NCI-H1417 treated with DMSO at 0.1 percent for 48 hours (cell line): ENCODE results near the gene IFT80.
A peak's percentile ranks its signal among the peaks of the same experiment; 100 is the strongest.

ENCODE experiments used
- DNase-seq: peaks from one replicate; lab custom pipeline; 2025; lab: John Stamatoyannopoulos, UW

The IFT80 gene

GRCh38 chr3:160400702-160401150 is 1.7 kb upstream of the IFT80 start:
- DNase-seq: no peak

- no peak for DNase-seq
Observed at GRCh38 chr3:160400030-160400701, 1.1 kb upstream of the IFT80 start.

- peak; percentile 74 for DNase-seq
Observed at GRCh38 chr3:160398820-160399124, 253 bp downstream of the IFT80 start.

GRCh38 chr3:160395297-160395696 is 3.7 kb downstream of the IFT80 start:
- DNase-seq: no peak

GRCh38 chr3:160394009-160394392 is 5.0 kb downstream of the IFT80 start:
- no peak for DNase-seq

- no peak for DNase-seq
Observed at GRCh38 chr3:160393346-160394008, 5.5 kb downstream of the IFT80 start.

- DNase-seq: no peak
Observed at GRCh38 chr3:160392798-160393197, 6.2 kb downstream of the IFT80 start.

- DNase-seq: no peak
Observed at GRCh38 chr3:160390565-160391138, 8.4 kb downstream of the IFT80 start.

- DNase-seq: no peak
Observed at GRCh38 chr3:160384639-160385318, 14.2 kb downstream of the IFT80 start.

GRCh38 chr3:160381470-160381869 is 17.6 kb downstream of the IFT80 start:
- DNase-seq: no peak

GRCh38 chr3:160379628-160380214 is 19.3 kb downstream of the IFT80 start:
- DNase-seq: no peak

- no peak for DNase-seq
Observed at GRCh38 chr3:160378331-160379109, 20.5 kb downstream of the IFT80 start.

- DNase-seq: no peak
Observed at GRCh38 chr3:160376681-160377080, 22.3 kb downstream of the IFT80 start.

GRCh38 chr3:160374925-160375324 is 24.1 kb downstream of the IFT80 start:
- no peak for DNase-seq

GRCh38 chr3:160374472-160374871 is 24.6 kb downstream of the IFT80 start:
- no peak for DNase-seq

- DNase-seq: no peak
Observed at GRCh38 chr3:160373655-160374054, 25.4 kb downstream of the IFT80 start.

- no peak for DNase-seq
Observed at GRCh38 chr3:160372780-160373179, 26.2 kb downstream of the IFT80 start.

- no peak for DNase-seq
Observed at GRCh38 chr3:160370987-160371857, 27.8 kb downstream of the IFT80 start.

GRCh38 chr3:160369784-160370183 is 29.2 kb downstream of the IFT80 start:
- no peak for DNase-seq

GRCh38 chr3:160368804-160369203 is 30.2 kb downstream of the IFT80 start:
- DNase-seq: no peak
